ENCODE measurements around the gene SPATA21.

Gene SPATA21

GRCh38 chr1:16434501-16434900, 2.7 kb downstream of the SPATA21 start:
- POLR2A ChIA-PET, result no interaction called here
- CTCF ChIA-PET, result no interaction called here
- DNase-seq (ENCODE audit: extremely low spot score), result no peak
- TF ChIP-seq CTCF (IDR thresholded peaks at IDR 0.05; ENCODE audit: control extremely low read depth, extremely low read depth, low read depth, missing control alignments), result no peak

- no peak for TF ChIP-seq CTCF (IDR thresholded peaks at IDR 0.05; ENCODE audit: control extremely low read depth, extremely low read depth, low read depth, missing control alignments)
- no peak for DNase-seq (ENCODE audit: extremely low spot score)
- CTCF ChIA-PET, result interaction anchor here (1.1 kb wide), 1 partner anchor 10 kb away, joined by 3 read pairs; no protein-coding TSS in a partner anchor
- POLR2A ChIA-PET, result no interaction called here
Observed at GRCh38 chr1:16434007-16434406, 3.2 kb downstream of the SPATA21 start.

GRCh38 chr1:16433030-16433429, 4.2 kb downstream of the SPATA21 start:
- ChIA-PET CTCF (interaction anchor here (1.0 to 1.1 kb wide), 2 partner anchors 11 to 54 kb away, joined by 3 read pairs; no protein-coding TSS in a partner anchor), POLR2A (no interaction called here)
- no peak for DNase-seq (ENCODE audit: extremely low spot score)
- no peak for TF ChIP-seq CTCF (IDR thresholded peaks at IDR 0.05; ENCODE audit: control extremely low read depth, extremely low read depth, low read depth, missing control alignments)

- ChIA-PET POLR2A (no interaction called here), CTCF (interaction anchor here (0.8 to 1.7 kb wide), 2 partner anchors 9 to 11 kb away, joined by 3 to 9 read pairs; partner anchors contain the start of gene NECAP2)
- DNase-seq (ENCODE audit: extremely low spot score), result no peak
- TF ChIP-seq CTCF (IDR thresholded peaks at IDR 0.05; ENCODE audit: control extremely low read depth, extremely low read depth, low read depth, missing control alignments), result no peak
Observed at GRCh38 chr1:16430606-16431005, 6.6 kb downstream of the SPATA21 start.

GRCh38 chr1:16425125-16426025, 11.8 kb downstream of the SPATA21 start:
- TF ChIP-seq CTCF (IDR thresholded peaks at IDR 0.05; ENCODE audit: control extremely low read depth, extremely low read depth, low read depth, missing control alignments), result no peak
- ChIA-PET POLR2A (interaction anchor here (0.6 kb wide), 2 partner anchors 14 to 60 kb away, joined by 3 to 5 read pairs; no protein-coding TSS in a partner anchor), CTCF (interaction anchor here (1.4 to 5.4 kb wide), 2 partner anchors 12 to 15 kb away, joined by 4 to 33 read pairs; partner anchors contain the start of genes NECAP2 and SPATA21)
- no peak for DNase-seq (ENCODE audit: extremely low spot score)

- CTCF ChIA-PET, result interaction anchor here (0.9 to 3.7 kb wide), 2 partner anchors 11 to 18 kb away, joined by 3 to 18 read pairs; partner anchors contain the start of gene NECAP2
- POLR2A ChIA-PET, result no interaction called here
- DNase-seq (ENCODE audit: extremely low spot score), result no peak
- TF ChIP-seq CTCF (IDR thresholded peaks at IDR 0.05; ENCODE audit: control extremely low read depth, extremely low read depth, low read depth, missing control alignments), result no peak
Observed at GRCh38 chr1:16422041-16422440, 15.2 kb downstream of the SPATA21 start.
